SH-SY5Y (cell line): ENCODE measurements around the gene ELK4.

ENCODE experiments used
- GATA2 ChIP-seq: IDR thresholded peaks from 2 replicates; pipeline ENCODE4 v1.6.1; 2011; ENCODE audit warnings: mild to moderate bottlenecking, low read depth, low read length
- GATA3 ChIP-seq: IDR thresholded peaks from 2 replicates; pipeline ENCODE4 v1.6.1; 2011; ENCODE audit warnings: low read depth, mild to moderate bottlenecking, low read length, moderate library complexity

ELK4 gene

GRCh38 chr1:205631768-205632668 lies at the start of gene ELK4:
Gene ELK4 (minus strand): TSS chr1:205632011. CDS start chr1:205623882, 8,129 bp downstream.
- no peak for TF ChIP-seq GATA2
- no peak for TF ChIP-seq GATA3

GRCh38 chr1:205681364-205681763 lies 49.6 kb upstream of the ELK4 start:
- TF ChIP-seq GATA3 (no peak), GATA2 (no peak)

GRCh38 chr1:205680073-205680851 lies 48.5 kb upstream of the ELK4 start, which contains the start of gene SLC45A3:
Gene SLC45A3 (minus strand): TSS chr1:205680509. CDS start chr1:205664656, 15,853 bp downstream.
- TF ChIP-seq GATA2 = no peak
- no peak for TF ChIP-seq GATA3

- TF ChIP-seq GATA3 = no peak
- no peak for TF ChIP-seq GATA2
These were observed 46.7 kb upstream of the ELK4 start for GRCh38 chr1:205678286-205679111.

- no peak for TF ChIP-seq GATA3
- TF ChIP-seq GATA2 = no peak
These were observed 45.4 kb upstream of the ELK4 start for GRCh38 chr1:205677167-205677566.

- no peak for TF ChIP-seq GATA2
- no peak for TF ChIP-seq GATA3
These were observed 44.8 kb upstream of the ELK4 start for GRCh38 chr1:205676597-205676996.

GRCh38 chr1:205676002-205676401 lies 44.2 kb upstream of the ELK4 start:
- TF ChIP-seq GATA3 (no peak), GATA2 (no peak)

- TF ChIP-seq GATA3 = no peak
- TF ChIP-seq GATA2 = no peak
These were observed 43.4 kb upstream of the ELK4 start for GRCh38 chr1:205675247-205675646.

GRCh38 chr1:205672970-205673369 lies 41.2 kb upstream of the ELK4 start:
- TF ChIP-seq GATA2 (no peak), GATA3 (no peak)

- TF ChIP-seq GATA2 = no peak
- TF ChIP-seq GATA3 = no peak
These were observed 40.6 kb upstream of the ELK4 start for GRCh38 chr1:205672395-205672889.

- TF ChIP-seq GATA2 (no peak), GATA3 (no peak)
These were observed 39.0 kb upstream of the ELK4 start for GRCh38 chr1:205670611-205671430.

GRCh38 chr1:205670150-205670446 lies 38.3 kb upstream of the ELK4 start:
- TF ChIP-seq GATA3 (no peak), GATA2 (no peak)

- TF ChIP-seq GATA3 (no peak), GATA2 (no peak)
These were observed 37.7 kb upstream of the ELK4 start for GRCh38 chr1:205669341-205670149.
